H1 (cell line): ENCODE measurements around the gene CHFR. TPM values are rescaled to one million over a fixed set of nuclear protein-coding genes. Genes with fewer than 3 reads are reported as not detected.

ENCODE experiments used
- CTCF ChIA-PET: fragments of 300-600 bp; sonication (Branson Sonifier 250); formaldehyde crosslinking; loops from one replicate; lab custom pipeline; 2021; ENCODE audit not compliant: partially characterized antibody; lab: Charles Lee
- POLR2A ChIA-PET: fragments of 300-600 bp; sonication (Branson Sonifier 250); formaldehyde crosslinking; loops from one replicate; lab custom pipeline; 2021; ENCODE audit warnings: inconsistent platforms; ENCODE audit not compliant: partially characterized antibody; lab: Charles Lee
- DNase-seq, 2 experiments: peaks; one replicate each; pipeline versions ENCODE4 v3.0.0 to v3.0.0-alpha.2; 2010 to 2022; ENCODE audit warnings: low spot score in 2 of 2, low read depth in 1 of 2, mixed read lengths in 1 of 2
- FAIRE-seq: peaks from 2 replicates; lab custom pipeline; 2011; peaks lifted over from hg19 to GRCh38; lab: Jason Lieb, UNC
- H2AFZ ChIP-seq: 2 replicates; pipeline ENCODE4 v1.8.1; 2012; ENCODE audit warnings: low read length, inconsistent platforms
- H2AK5ac ChIP-seq: 2 replicates; pipeline ENCODE4 v1.6.1; 2013; ENCODE audit warnings: low read depth, low read length
- H2BK120ac ChIP-seq: replicated peaks from 2 replicates; pipeline ENCODE3; 2013; ENCODE audit warnings: low read depth, low read length, inconsistent platforms
- H2BK12ac ChIP-seq: 2 replicates; pipeline ENCODE4 v1.6.1; 2013; ENCODE audit warnings: low read depth, low read length
- H2BK15ac ChIP-seq: 2 replicates; pipeline ENCODE4 v1.6.1; 2013; ENCODE audit warnings: low read length
- H2BK20ac ChIP-seq: 2 replicates; pipeline ENCODE4 v1.6.1; 2013; ENCODE audit warnings: low read length
- H2BK5ac ChIP-seq: 2 replicates; pipeline ENCODE4 v1.6.1; 2013; ENCODE audit warnings: low read depth, low read length
- H3K14ac ChIP-seq: 2 replicates; pipeline ENCODE4 v1.6.1; 2013; ENCODE audit warnings: inconsistent platforms; ENCODE audit not compliant: insufficient read length
- H3K18ac ChIP-seq: 2 replicates; pipeline ENCODE4 v1.6.1; 2013; ENCODE audit warnings: low read length; ENCODE audit errors: extremely low read depth
- H3K23ac ChIP-seq: 2 replicates; pipeline ENCODE4 v1.6.1; 2013; ENCODE audit warnings: inconsistent platforms; ENCODE audit not compliant: insufficient read length
- H3K23me2 ChIP-seq: 2 replicates; pipeline ENCODE4 v1.6.1; 2013; ENCODE audit warnings: low read depth, low read length
- H3K27ac ChIP-seq: 2 replicates; pipeline ENCODE4 v1.6.1; 2011; ENCODE audit warnings: low read depth, low read length, inconsistent platforms
- H3K27me3 ChIP-seq, 4 experiments: replicated peaks in 1 of 4; 1 replicate in 1 of 4; 2 replicates in 3 of 4; pipeline versions ENCODE4 v1.6.1 to v1.8.1; 2011 to 2013; ENCODE audit warnings: low read length in 3 of 4, mild to moderate bottlenecking in 3 of 4, inconsistent platforms in 2 of 4, mixed read lengths in 2 of 4, moderate library complexity in 1 of 4; ENCODE audit not compliant: control insufficient read depth in 3 of 4, insufficient read depth in 3 of 4; ENCODE audit errors: extremely low read depth in 1 of 4
- H3K36me3 ChIP-seq, 4 experiments: 2 replicates each; pipeline versions ENCODE4 v1.6.1 to v1.8.1; 2011 to 2013; ENCODE audit warnings: mild to moderate bottlenecking in 4 of 4, low read length in 3 of 4, moderate library complexity in 2 of 4, control low read depth in 1 of 4, inconsistent platforms in 1 of 4; ENCODE audit not compliant: insufficient read depth in 4 of 4, control insufficient read depth in 2 of 4
- H3K4ac ChIP-seq: replicated peaks from 2 replicates; pipeline ENCODE3; 2013; ENCODE audit warnings: low read length, low read depth, mixed read lengths, inconsistent platforms; ENCODE audit not compliant: insufficient read length
- H3K4me1 ChIP-seq, 4 experiments: replicated peaks in 1 of 4; 1 replicate in 1 of 4; 2 replicates in 3 of 4; pipeline versions ENCODE4 v1.6.1 to v1.8.1; 2011 to 2013; ENCODE audit warnings: low read length in 3 of 4, inconsistent platforms in 2 of 4, mixed read lengths in 1 of 4; ENCODE audit not compliant: insufficient read depth in 4 of 4, control insufficient read depth in 3 of 4
- H3K4me2 ChIP-seq, 2 experiments: 2 replicates each; pipeline versions ENCODE4 v1.6.1 to v1.8.1; 2011 to 2013; ENCODE audit warnings: low read depth in 2 of 2, low read length in 2 of 2, control low read depth in 1 of 2, inconsistent platforms in 1 of 2, mild to moderate bottlenecking in 1 of 2; ENCODE audit not compliant: insufficient read depth in 1 of 2
- H3K4me3 ChIP-seq, 4 experiments: fragments of 200-600, 300-600 bp in 1 of 4; sonication (generic), shearing (Covaris generic), sonication (Bioruptor Twin) in 1 of 4; 2 replicates each; pipeline versions ENCODE4 v1.5.1 to v1.8.1; 2011 to 2016; ENCODE audit warnings: low read length in 4 of 4, low read depth in 3 of 4, control low read depth in 2 of 4, inconsistent platforms in 2 of 4, mild to moderate bottlenecking in 2 of 4, mixed read lengths in 1 of 4, moderate library complexity in 1 of 4; ENCODE audit not compliant: insufficient read depth in 2 of 4; ENCODE audit errors: extremely low read depth in 1 of 4
- H3K56ac ChIP-seq: replicated peaks from 2 replicates; pipeline ENCODE3; 2013; ENCODE audit warnings: low read depth, mild to moderate bottlenecking, mixed read lengths, low read length, inconsistent platforms; ENCODE audit not compliant: insufficient read length
- H3K79me1 ChIP-seq: 2 replicates; pipeline ENCODE4 v1.6.1; 2013; ENCODE audit warnings: low read depth, low read length, control low read depth
- H3K79me2 ChIP-seq, 2 experiments: 2 replicates each; pipeline versions ENCODE4 v1.6.1 to v1.8.1; 2012 to 2013; ENCODE audit warnings: low read length in 2 of 2, mild to moderate bottlenecking in 2 of 2, inconsistent platforms in 1 of 2; ENCODE audit not compliant: insufficient read depth in 2 of 2, control insufficient read depth in 1 of 2
- H3K9ac ChIP-seq, 4 experiments: replicated peaks in 1 of 4; 1 replicate in 1 of 4; 2 replicates in 3 of 4; pipeline versions ENCODE4 v1.6.1 to v1.8.1; 2011 to 2013; ENCODE audit warnings: low read depth in 3 of 4, low read length in 3 of 4, control low read depth in 2 of 4, mild to moderate bottlenecking in 2 of 4, moderate library complexity in 2 of 4, inconsistent platforms in 1 of 4; ENCODE audit errors: extremely low read depth in 1 of 4
- H3K9me3 ChIP-seq, 2 experiments: 2 replicates each; pipeline versions ENCODE4 v1.6.1 to v1.8.1; 2012 to 2013; ENCODE audit warnings: mild to moderate bottlenecking in 2 of 2, moderate library complexity in 2 of 2, control low read depth in 1 of 2, inconsistent platforms in 1 of 2, low read depth in 1 of 2, low read length in 1 of 2, mixed read lengths in 1 of 2; ENCODE audit not compliant: insufficient read depth in 2 of 2
- H4K20me1 ChIP-seq, 2 experiments: replicated peaks in 1 of 2; 2 replicates each; pipeline versions ENCODE3 to v1.8.1; 2011 to 2013; ENCODE audit warnings: inconsistent platforms in 2 of 2, low read length in 2 of 2, mild to moderate bottlenecking in 1 of 2; ENCODE audit not compliant: insufficient read depth in 2 of 2, control insufficient read depth in 1 of 2
- H4K5ac ChIP-seq: 2 replicates; pipeline ENCODE4 v1.6.1; 2013; ENCODE audit warnings: low read length, low read depth, mixed read lengths, inconsistent platforms; ENCODE audit not compliant: insufficient read length
- H4K8ac ChIP-seq: 2 replicates; pipeline ENCODE4 v1.8.0; 2013; ENCODE audit warnings: mild to moderate bottlenecking, moderate library complexity, low read length, inconsistent platforms; ENCODE audit not compliant: insufficient read depth; ENCODE audit errors: extremely low read depth
- H4K91ac ChIP-seq: replicated peaks from 2 replicates; pipeline ENCODE3; 2013; ENCODE audit warnings: low read length, mixed read lengths, inconsistent platforms; ENCODE audit not compliant: insufficient read length
- BCL11A ChIP-seq, 2 experiments: IDR thresholded peaks; one replicate each; pipeline ENCODE4 v1.6.1; 2011; ENCODE audit warnings: low read depth in 2 of 2, low read length in 2 of 2, mild to moderate bottlenecking in 2 of 2
- CBX5 ChIP-seq: fragments of 300-800, 300-1000 bp; sonication (generic); IDR thresholded peaks from 2 replicates; pipeline ENCODE4 v1.7.1; 2016; ENCODE audit warnings: antibody characterized with exemption, low read length, low read depth
- CEBPB ChIP-seq: IDR thresholded peaks from 2 replicates; pipeline ENCODE4 v1.6.1; 2012; ENCODE audit warnings: low read depth, low read length
- FOSL1 ChIP-seq: IDR thresholded peaks from 2 replicates; pipeline ENCODE4 v1.6.1; 2011; ENCODE audit warnings: mild to moderate bottlenecking, low read depth, low read length, moderate library complexity; ENCODE audit not compliant: insufficient read depth
- RAD21 ChIP-seq, 2 experiments: IDR thresholded peaks in 1 of 2; conservative IDR thresholded peaks in 1 of 2; 2 replicates each; pipeline ENCODE4 v1.6.1; 2011; ENCODE audit warnings: low read depth in 2 of 2, low read length in 2 of 2, improper control_type of control experiment in 1 of 2, inconsistent platforms in 1 of 2, mild to moderate bottlenecking in 1 of 2, moderate library complexity in 1 of 2
- SAP30 ChIP-seq: fragments of 300-600 bp; sonication (generic); IDR thresholded peaks from 2 replicates; pipeline ENCODE4 v1.7.1; 2012; ENCODE audit warnings: low read length, moderate library complexity, mild to moderate bottlenecking, inconsistent platforms; ENCODE audit not compliant: insufficient read depth, insufficient replicate concordance
- USF2 ChIP-seq: IDR thresholded peaks from 2 replicates; pipeline ENCODE4 v1.6.1; 2011; ENCODE audit warnings: low read length, improper control_type of control experiment
- ZNF274 ChIP-seq: IDR thresholded peaks from 2 replicates; pipeline ENCODE4 v1.7.0; 2012; ENCODE audit warnings: low read length, borderline replicate concordance; ENCODE audit errors: extremely low read depth
- WGBS, 2 experiments: shearing (Covaris generic) in 1 of 2; methylation state at CpG; one replicate each; pipeline versions ENCODE4 v1.1.6 to v1.1.7; 2013 to 2015; ENCODE audit warnings: low lambda C conversion rate in 2 of 2, mixed read lengths in 2 of 2, inconsistent platforms in 1 of 2, low coverage in 1 of 2, missing lambda C conversion rate in 1 of 2; ENCODE audit not compliant: insufficient replicate concordance in 2 of 2, insufficient coverage in 1 of 2, insufficient read length in 1 of 2; ENCODE audit errors: extremely low coverage in 1 of 2, missing lambda C conversion rate in 1 of 2; 5-methylcytosine and 5-hydroxymethylcytosine counted together
- polyA plus RNA-seq, 7 experiments: library from polyadenylated mRNA; depleted of rRNA in 3 of 7; stranded (reverse) in 5 of 7; unstranded in 2 of 7; fragments of >200 nt in 5 of 7; fragments of 200-250 nt in 2 of 7; gene quantifications; 1 replicate in 5 of 7; 2 replicates in 1 of 7; 4 replicates in 1 of 7; pipeline versions ENCODE4 v1.2.1 to v1.2.3, GENCODE V29; 2011 to 2013; ENCODE audit warnings: missing spikeins in 2 of 7, mixed read lengths in 2 of 7
- total RNA-seq: library from RNA; stranded (reverse); fragmentation: NEBNext Ultra II Directional; extraction: Animal tissue kit (Norgen Biotek cat#: 25700); gene quantifications from 2 replicates; pipeline ENCODE4 v1.2.1, GENCODE V29; 2021

Gene CHFR
- total and polyA plus RNA-seq, 2 of the 8 experiments (the other 6 are each of a cell fraction or from before 2014, with no cell fraction given): 31.4 to 44.6 TPM

- Histone ChIP-seq H2BK120ac (no peak overlapping the region), H3K4ac (peak overlapping the region; percentile 93), H4K20me1 (peaks cover 0 to 15% of the 10 kb centered on the region in 2 experiments), H3K23me2 (peaks cover 7% of the 10 kb centered on the region; the same call in 1 of the 2 replicates), H2AK5ac (no peak overlapping the region), H3K27ac (peak overlapping the region; percentile 63), H2BK15ac (no peak overlapping the region), H3K79me1 (peaks cover 14% of the 10 kb centered on the region), H3K23ac (no peak overlapping the region), H2BK20ac (no peak overlapping the region), H3K18ac (no peak overlapping the region), H3K4me3 (peak overlapping the region; percentile 57 to 96 (median 93)), H3K36me3 (peaks cover 0 to 21% (median 6%) of the 10 kb centered on the region in 4 experiments; a peak in 7 of 8 replicates), H3K9ac (peak overlapping the region; percentile 52 to 99 (median 88); a peak in 6 of 7 replicates), H3K4me2 (peak overlapping the region; percentile 62 to 97), H4K5ac (peak overlapping the region; percentile 19), H2BK5ac (peak overlapping the region; percentile 35; the same call in 1 of the 2 replicates), H2BK12ac (no peak overlapping the region), H3K14ac (no peak overlapping the region), H3K79me2 (peaks cover 0 to 41% of the 10 kb centered on the region in 2 experiments; a peak in 3 of 4 replicates), H2AFZ (no peak overlapping the region), H4K91ac (no peak overlapping the region), H3K4me1 (peaks cover 0 to 9% (median under 1%) of the 10 kb centered on the region in 4 experiments; a peak in 1 of 7 replicates), H3K27me3 (no peaks in the 10 kb centered on the region), H3K9me3 (no peaks in the 10 kb centered on the region), H4K8ac (peak overlapping the region; percentile 83), H3K56ac (no peak overlapping the region)
- DNase-seq (no peak), FAIRE-seq (no peak)
- POLR2A ChIA-PET: interaction anchor here (0.9 to 2.3 kb wide), 11 partner anchors 13 to 252 kb away, joined by 3 to 16 read pairs (median 3); partner anchors contain the start of gene CHFR
- WGBS, 2 experiments: 26% methylated on average over 48 of the region's 59 CpGs; no CpG with 5 or more reads in 1 of the 2 experiments
- CTCF ChIA-PET: interaction anchor here (1.0 to 1.6 kb wide), 4 partner anchors 15 to 78 kb away, joined by 3 to 5 read pairs (median 3); no protein-coding TSS in a partner anchor
- TF ChIP-seq ZNF274: no peak
- peak; percentile 44 for TF ChIP-seq SAP30
- TF ChIP-seq CBX5: no peak
- no peak for TF ChIP-seq USF2
- peak in 1 of 2 experiments; percentile 2; a peak in 1 of 4 replicates for TF ChIP-seq RAD21 (IDR thresholded peaks at IDR 0.05 in 1 of 2, conservative IDR thresholded peaks at IDR 0.05 in 1 of 2; ENCODE audit: low read depth in 2 of 2, low read length in 2 of 2)
- TF ChIP-seq CEBPB: no peak
- no peak for TF ChIP-seq FOSL1
- TF ChIP-seq BCL11A (IDR thresholded peaks at IDR 0.05; ENCODE audit: low read depth in 2 of 2, low read length in 2 of 2): no peak
These were observed 59.4 kb downstream of the CHFR start for GRCh38 chr12:132827763-132828703.
